ENCODE measurements around the gene IL15RA. TPM values are rescaled to one million over a fixed set of nuclear protein-coding genes. Genes with fewer than 3 reads are reported as not detected.

IL15RA gene
- total and polyA plus RNA-seq, 2 donors (not counting 3 experiments of a cell fraction or from before 2014, with no cell fraction given) = 18.8 to 20.6 TPM

DNA sequence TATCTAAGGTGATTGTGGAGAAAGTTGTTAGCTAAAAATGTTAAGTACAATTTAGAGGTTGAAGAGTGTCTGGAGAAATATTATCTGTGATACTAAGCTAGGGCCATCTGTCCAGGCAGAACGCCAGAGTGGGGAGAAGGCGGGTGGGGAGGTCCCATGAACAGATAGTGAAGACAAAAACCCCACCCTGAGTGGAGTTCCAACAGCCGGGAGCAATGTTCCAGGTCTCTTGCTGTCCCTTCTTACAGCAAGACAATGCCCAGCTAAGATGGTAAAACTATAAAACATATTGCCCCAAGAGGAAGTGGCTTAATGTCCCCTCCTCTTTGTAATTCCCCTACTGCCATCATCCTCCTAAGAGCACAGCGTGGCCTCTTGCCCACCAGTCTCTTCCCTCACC, 10.4 kb upstream of the IL15RA start:
- no peak overlapping the region for H3K4me3 ChIP-seq (replicated peaks in 1 of 3; ENCODE audit: insufficient read depth in 1 of 3, low read depth in 1 of 3, low read length in 3 of 3)
- DNase-seq (ENCODE audit: low read depth, low spot score) = no peak
- ChIA-PET POLR2A (no interaction called here), CTCF (interaction anchor here (1.0 to 1.6 kb wide), 2 partner anchors 26 to 99 kb away, joined by 3 to 4 read pairs; no protein-coding TSS in a partner anchor)
- H4K20me1 ChIP-seq (replicated peaks; ENCODE audit: control insufficient read depth, extremely low read depth, insufficient read depth, low read length) = no peaks in the 10 kb centered on the region
- H3K4me1 ChIP-seq (ENCODE audit: control insufficient read depth, extremely low read depth, insufficient read depth, low read length) = no peaks in the 10 kb centered on the region
- H3K27me3 ChIP-seq (ENCODE audit: control insufficient read depth in 2 of 2, insufficient read depth in 2 of 2, low read length in 2 of 2) = peaks cover 3 to 9% of the 10 kb centered on the region in 2 experiments
- H3K36me3 ChIP-seq (ENCODE audit: control insufficient read depth in 2 of 2, extremely low read depth in 1 of 2, insufficient read depth in 2 of 2, low read length in 2 of 2) = no peaks in the 10 kb centered on the region
- dilution Hi-C loops (cut with MboI; ENCODE audit: extremely low pct_ligation_motif_present, low sequenced_read_pairs) (no loop called here), intact Hi-C loops (cut with micrococcal nuclease) (no loop called here)
- H3K79me2 ChIP-seq (ENCODE audit: control insufficient read depth, insufficient read depth, low read length) = no peaks in the 10 kb centered on the region
- no peak overlapping the region for H3K4me2 ChIP-seq (ENCODE audit: insufficient read depth, low read length)
- FAIRE-seq = no peak
- H3K9ac ChIP-seq (replicated peaks; ENCODE audit: extremely low read depth, insufficient read depth, low read length) = no peak overlapping the region
- TF ChIP-seq, protein P1, sequence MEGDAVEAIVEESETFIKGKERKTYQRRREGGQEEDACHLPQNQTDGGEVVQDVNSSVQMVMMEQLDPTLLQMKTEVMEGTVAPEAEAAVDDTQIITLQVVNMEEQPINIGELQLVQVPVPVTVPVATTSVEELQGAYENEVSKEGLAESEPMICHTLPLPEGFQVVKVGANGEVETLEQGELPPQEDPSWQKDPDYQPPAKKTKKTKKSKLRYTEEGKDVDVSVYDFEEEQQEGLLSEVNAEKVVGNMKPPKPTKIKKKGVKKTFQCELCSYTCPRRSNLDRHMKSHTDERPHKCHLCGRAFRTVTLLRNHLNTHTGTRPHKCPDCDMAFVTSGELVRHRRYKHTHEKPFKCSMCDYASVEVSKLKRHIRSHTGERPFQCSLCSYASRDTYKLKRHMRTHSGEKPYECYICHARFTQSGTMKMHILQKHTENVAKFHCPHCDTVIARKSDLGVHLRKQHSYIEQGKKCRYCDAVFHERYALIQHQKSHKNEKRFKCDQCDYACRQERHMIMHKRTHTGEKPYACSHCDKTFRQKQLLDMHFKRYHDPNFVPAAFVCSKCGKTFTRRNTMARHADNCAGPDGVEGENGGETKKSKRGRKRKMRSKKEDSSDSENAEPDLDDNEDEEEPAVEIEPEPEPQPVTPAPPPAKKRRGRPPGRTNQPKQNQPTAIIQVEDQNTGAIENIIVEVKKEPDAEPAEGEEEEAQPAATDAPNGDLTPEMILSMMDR (IDR thresholded peaks at IDR 0.05; ENCODE audit: extremely low read depth in 1 of 2, insufficient read depth in 1 of 2, low read depth in 1 of 2, low read length in 2 of 2) = no peak
- TF ChIP-seq FOS (IDR thresholded peaks at IDR 0.05; ENCODE audit: borderline replicate concordance, insufficient read depth, low read length) (no peak), GATA2 (IDR thresholded peaks at IDR 0.05; ENCODE audit: insufficient read depth, insufficient read length, low read depth, low read length) (no peak), POLR2A (IDR thresholded peaks at IDR 0.05; ENCODE audit: low read depth, low read length) (no peak), MYC (IDR thresholded peaks at IDR 0.05; ENCODE audit: low read depth, low read length) (no peak), POLR2AphosphoS5 (IDR thresholded peaks at IDR 0.05; ENCODE audit: insufficient read depth, low read depth, low read length) (no peak), EZH2 (IDR thresholded peaks at IDR 0.05; ENCODE audit: borderline replicate concordance, low read depth, low read length, severe bottlenecking) (no peak), JUN (IDR thresholded peaks at IDR 0.05; ENCODE audit: borderline replicate concordance, insufficient read depth, insufficient read length, low read depth) (no peak)
- TF ChIP-seq, protein P2, sequence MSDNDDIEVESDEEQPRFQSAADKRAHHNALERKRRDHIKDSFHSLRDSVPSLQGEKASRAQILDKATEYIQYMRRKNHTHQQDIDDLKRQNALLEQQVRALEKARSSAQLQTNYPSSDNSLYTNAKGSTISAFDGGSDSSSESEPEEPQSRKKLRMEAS (IDR thresholded peaks at IDR 0.05; ENCODE audit: insufficient read depth, insufficient read length) = no peak
- H2AFZ ChIP-seq (ENCODE audit: low read depth, low read length) = no peak overlapping the region
- H3K9me3 ChIP-seq (replicated peaks; ENCODE audit: control insufficient read depth, insufficient read depth, low read length) = no peaks in the 10 kb centered on the region
- no TSS peak for BruUV-seq (replicated peaks)
- no peaks in the 10 kb centered on the region for H3K9me1 ChIP-seq (replicated peaks; ENCODE audit: control insufficient read depth, extremely low read depth, insufficient read depth, low read length)
- H3K27ac ChIP-seq (ENCODE audit: insufficient read depth, low read depth, low read length) = no peak overlapping the region

Measured in endothelial cell of umbilical vein (primary cell).